DND-41 (cell line): ENCODE data around the gene SLC5A4.

Experiments
- ATAC-seq: fragments of 200-7000 bp; cut with Tn5 transposase; 3 replicates; pipeline ENCODE4 v1.9.1; 2021; ENCODE audit warnings: low read depth; ENCODE audit not compliant: insufficient read depth
- DNase-seq: peaks from one replicate; pipeline ENCODE4 v3.0.0-alpha.2; 2020
- H2AFZ ChIP-seq: 2 replicates; pipeline ENCODE4 v1.6.0; 2012; ENCODE audit warnings: low read depth, low read length
- H3K27ac ChIP-seq: 2 replicates; pipeline ENCODE4 v1.5.1; 2012; ENCODE audit warnings: low read length, inconsistent platforms
- H3K27me3 ChIP-seq: fragments of 200-600 bp; sonication (generic); 2 replicates; pipeline ENCODE4 v1.6.0; 2012; ENCODE audit warnings: low read length, mild to moderate bottlenecking, inconsistent platforms; ENCODE audit not compliant: insufficient read depth, poor library complexity
- H3K36me3 ChIP-seq: 2 replicates; pipeline ENCODE4 v1.5.1; 2012; ENCODE audit warnings: low read length, inconsistent platforms; ENCODE audit not compliant: insufficient read depth
- H3K4me1 ChIP-seq: 2 replicates; pipeline ENCODE4 v1.5.1; 2012; ENCODE audit warnings: mild to moderate bottlenecking, low read length; ENCODE audit not compliant: insufficient read depth
- H3K4me2 ChIP-seq: 2 replicates; pipeline ENCODE4 v1.6.0; 2012; ENCODE audit warnings: mild to moderate bottlenecking, moderate library complexity, low read length, inconsistent platforms; ENCODE audit not compliant: insufficient read depth
- H3K4me3 ChIP-seq, 2 experiments: fragments of 200-600 bp in 1 of 2; shearing (Covaris generic) in 1 of 2; 2 replicates each; pipeline ENCODE4 v1.5.1; 2012 to 2016; ENCODE audit warnings: inconsistent platforms in 2 of 2, low read length in 2 of 2, mild to moderate bottlenecking in 2 of 2, low read depth in 1 of 2, moderate library complexity in 1 of 2
- H3K79me2 ChIP-seq: 2 replicates; pipeline ENCODE4 v1.6.0; 2012; ENCODE audit warnings: low read length, inconsistent platforms; ENCODE audit not compliant: insufficient read depth
- H3K9ac ChIP-seq: 2 replicates; pipeline ENCODE4 v1.6.0; 2012; ENCODE audit warnings: low read depth, mild to moderate bottlenecking, inconsistent platforms, low read length, moderate library complexity
- H3K9me3 ChIP-seq: 2 replicates; pipeline ENCODE4 v1.5.1; 2012; ENCODE audit warnings: low read length, moderate library complexity, mild to moderate bottlenecking, inconsistent platforms; ENCODE audit not compliant: insufficient read depth, severe bottlenecking
- H4K20me1 ChIP-seq: 2 replicates; pipeline ENCODE4 v1.6.0; 2012; ENCODE audit warnings: low read length; ENCODE audit not compliant: insufficient read depth
- EZH2 ChIP-seq: IDR thresholded peaks from 3 replicates; pipeline ENCODE4 v1.6.1; 2012; ENCODE audit warnings: borderline replicate concordance, low read depth, mild to moderate bottlenecking, moderate library complexity, low read length, inconsistent platforms; ENCODE audit not compliant: severe bottlenecking
- TF ChIP-seq, protein P1 (sequence below): IDR thresholded peaks from 2 replicates; pipeline ENCODE4 v1.5.1; 2012; ENCODE audit warnings: borderline replicate concordance, low read length, moderate library complexity, mild to moderate bottlenecking; ENCODE audit not compliant: poor library complexity, severe bottlenecking; ENCODE audit errors: extremely low read depth

SLC5A4 gene

GRCh38 chr22:32258791-32259190, 3.6 kb upstream of the SLC5A4 start:
- no peaks in the 10 kb centered on the region for H3K36me3 ChIP-seq
- DNase-seq = no peak
- no peaks in the 10 kb centered on the region for H4K20me1 ChIP-seq
- no peaks in the 10 kb centered on the region for H3K4me1 ChIP-seq
- no peak overlapping the region for H3K4me3 ChIP-seq
- H2AFZ ChIP-seq = no peak overlapping the region
- H3K9me3 ChIP-seq = no peaks in the 10 kb centered on the region
- TF ChIP-seq EZH2 = no peak
- TF ChIP-seq, protein P1, sequence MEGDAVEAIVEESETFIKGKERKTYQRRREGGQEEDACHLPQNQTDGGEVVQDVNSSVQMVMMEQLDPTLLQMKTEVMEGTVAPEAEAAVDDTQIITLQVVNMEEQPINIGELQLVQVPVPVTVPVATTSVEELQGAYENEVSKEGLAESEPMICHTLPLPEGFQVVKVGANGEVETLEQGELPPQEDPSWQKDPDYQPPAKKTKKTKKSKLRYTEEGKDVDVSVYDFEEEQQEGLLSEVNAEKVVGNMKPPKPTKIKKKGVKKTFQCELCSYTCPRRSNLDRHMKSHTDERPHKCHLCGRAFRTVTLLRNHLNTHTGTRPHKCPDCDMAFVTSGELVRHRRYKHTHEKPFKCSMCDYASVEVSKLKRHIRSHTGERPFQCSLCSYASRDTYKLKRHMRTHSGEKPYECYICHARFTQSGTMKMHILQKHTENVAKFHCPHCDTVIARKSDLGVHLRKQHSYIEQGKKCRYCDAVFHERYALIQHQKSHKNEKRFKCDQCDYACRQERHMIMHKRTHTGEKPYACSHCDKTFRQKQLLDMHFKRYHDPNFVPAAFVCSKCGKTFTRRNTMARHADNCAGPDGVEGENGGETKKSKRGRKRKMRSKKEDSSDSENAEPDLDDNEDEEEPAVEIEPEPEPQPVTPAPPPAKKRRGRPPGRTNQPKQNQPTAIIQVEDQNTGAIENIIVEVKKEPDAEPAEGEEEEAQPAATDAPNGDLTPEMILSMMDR = no peak
- peaks cover 11% of the 10 kb centered on the region for H3K27me3 ChIP-seq
- no peak for ATAC-seq
- H3K9ac ChIP-seq = no peak overlapping the region
- H3K27ac ChIP-seq = no peak overlapping the region
- no peaks in the 10 kb centered on the region for H3K79me2 ChIP-seq
- H3K4me2 ChIP-seq = no peak overlapping the region

DNA sequence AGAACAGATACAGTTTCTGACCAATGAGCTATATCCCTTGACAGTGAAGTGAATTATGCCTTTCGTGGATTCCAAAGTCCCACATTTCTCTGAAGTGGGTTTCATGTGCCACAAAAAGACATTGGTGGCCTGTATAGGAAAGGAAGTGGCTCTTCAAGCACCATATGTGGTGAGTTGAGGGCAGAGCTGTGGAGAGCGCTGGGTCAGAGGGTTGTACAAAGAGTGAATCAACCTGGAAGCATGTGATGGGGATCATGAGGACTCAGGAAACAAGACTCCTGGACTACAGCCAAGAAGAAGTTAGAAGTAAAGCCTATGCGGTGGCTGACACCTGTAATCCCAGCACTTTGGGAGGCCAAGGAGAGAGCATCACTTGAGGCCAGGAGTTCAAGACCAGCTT, 579 bp upstream of the SLC5A4 start:
- Histone ChIP-seq H3K79me2 (no peaks in the 10 kb centered on the region), H2AFZ (no peak overlapping the region), H3K4me1 (no peaks in the 10 kb centered on the region), H3K4me2 (no peak overlapping the region), H3K9ac (no peak overlapping the region), H3K36me3 (no peaks in the 10 kb centered on the region), H4K20me1 (no peaks in the 10 kb centered on the region), H3K4me3 (no peak overlapping the region), H3K27me3 (peaks cover 15% of the 10 kb centered on the region), H3K9me3 (no peaks in the 10 kb centered on the region), H3K27ac (no peak overlapping the region)
- peak; percentile 55; the same call in 2 of the 3 replicates for ATAC-seq
- no peak for TF ChIP-seq EZH2
- TF ChIP-seq, protein P1 = no peak
- peak; percentile 9 for DNase-seq

DNA sequence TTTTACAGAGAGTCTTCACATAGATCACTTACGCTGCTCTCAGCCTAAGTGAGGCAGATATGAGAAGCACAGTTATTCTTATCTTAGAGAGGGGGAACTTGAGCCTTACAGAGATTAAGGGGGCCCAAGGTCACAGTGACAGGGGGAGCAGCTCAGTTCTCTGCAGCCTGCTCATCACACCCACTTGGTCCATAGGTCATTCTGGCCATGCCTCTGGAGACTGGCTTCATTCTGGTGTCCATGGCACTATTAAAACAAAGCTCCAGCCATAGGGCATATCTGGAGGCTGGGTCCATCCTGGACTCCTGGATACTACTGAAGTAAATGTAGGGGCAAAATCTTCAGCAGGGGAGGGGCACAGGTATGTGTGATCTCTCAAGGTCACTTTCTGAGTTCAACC, 5.9 kb downstream of the SLC5A4 start:
- Histone ChIP-seq H3K4me1 (no peaks in the 10 kb centered on the region), H3K4me2 (no peak overlapping the region), H3K79me2 (no peaks in the 10 kb centered on the region), H3K9me3 (no peaks in the 10 kb centered on the region), H2AFZ (no peak overlapping the region), H3K27me3 (peaks cover 4% of the 10 kb centered on the region), H3K36me3 (no peaks in the 10 kb centered on the region), H3K27ac (no peak overlapping the region), H3K9ac (no peak overlapping the region), H4K20me1 (no peaks in the 10 kb centered on the region), H3K4me3 (no peak overlapping the region)
- no peak for TF ChIP-seq EZH2
- TF ChIP-seq, protein P1 = no peak
- ATAC-seq (no peak), DNase-seq (no peak)

- no peaks in the 10 kb centered on the region for H3K79me2 ChIP-seq
- no peak for DNase-seq
- no peak overlapping the region for H3K9ac ChIP-seq
- TF ChIP-seq, protein P1 = no peak
- no peak for TF ChIP-seq EZH2
- H4K20me1 ChIP-seq = no peaks in the 10 kb centered on the region
- H3K27me3 ChIP-seq = peaks cover 3% of the 10 kb centered on the region
- no peak for ATAC-seq
- no peak overlapping the region for H3K27ac ChIP-seq
- H3K4me1 ChIP-seq = no peaks in the 10 kb centered on the region
- H2AFZ ChIP-seq = no peak overlapping the region
- no peak overlapping the region for H3K4me2 ChIP-seq
- no peaks in the 10 kb centered on the region for H3K9me3 ChIP-seq
- H3K36me3 ChIP-seq = no peaks in the 10 kb centered on the region
- H3K4me3 ChIP-seq = no peak overlapping the region
Observed at GRCh38 chr22:32248276-32248675, 6.9 kb downstream of the SLC5A4 start.
